Keratinocyte (primary cell): ENCODE measurements around the gene PYGO1. TPM values are rescaled to one million over a fixed set of nuclear protein-coding genes. Genes with fewer than 3 reads are reported as not detected.

ENCODE experiments used
- DNase-seq: peaks from one replicate; pipeline ENCODE4 v3.0.0-alpha.2; 2011; ENCODE audit warnings: low read depth, missing footprints, low spot score
- FAIRE-seq: peaks from 2 replicates; lab custom pipeline; 2011; peaks lifted over from hg19 to GRCh38; lab: Jason Lieb, UNC
- H2AFZ ChIP-seq: 2 replicates; pipeline ENCODE4 v1.6.0; 2012; ENCODE audit warnings: low read length, control low read depth, inconsistent platforms; ENCODE audit not compliant: control insufficient read depth
- H3K27ac ChIP-seq: 2 replicates; pipeline ENCODE4 v1.5.1; 2011; ENCODE audit warnings: low read length; ENCODE audit not compliant: control insufficient read depth, insufficient read depth
- H3K27me3 ChIP-seq: 3 replicates; pipeline ENCODE4 v1.6.0; 2011; ENCODE audit warnings: low read length; ENCODE audit not compliant: control insufficient read depth, insufficient read depth; ENCODE audit errors: extremely low read depth
- H3K36me3 ChIP-seq, 2 experiments: 2 replicates in 1 of 2; 3 replicates in 1 of 2; pipeline ENCODE4 v1.5.1; 2011; ENCODE audit warnings: low read length in 2 of 2, mild to moderate bottlenecking in 1 of 2; ENCODE audit not compliant: control insufficient read depth in 2 of 2, insufficient read depth in 2 of 2; ENCODE audit errors: extremely low read depth in 1 of 2
- H3K4me1 ChIP-seq: 3 replicates; pipeline ENCODE4 v1.5.1; 2011; ENCODE audit warnings: low read length; ENCODE audit not compliant: control insufficient read depth, insufficient read depth; ENCODE audit errors: extremely low read depth
- H3K4me2 ChIP-seq: 3 replicates; pipeline ENCODE4 v1.6.0; 2011; ENCODE audit warnings: low read depth, low read length; ENCODE audit not compliant: control insufficient read depth, insufficient read depth; ENCODE audit errors: extremely low read depth
- H3K4me3 ChIP-seq, 3 experiments: fragments of 200-600 bp in 1 of 3; sonication (generic) in 1 of 3; 2 replicates in 2 of 3; 3 replicates in 1 of 3; pipeline ENCODE4 v1.5.1; 2011 to 2016; ENCODE audit warnings: low read length in 3 of 3, mild to moderate bottlenecking in 3 of 3, control low read depth in 2 of 3, inconsistent platforms in 1 of 3, low read depth in 1 of 3, mixed read lengths in 1 of 3, mixed run types in 1 of 3, moderate library complexity in 1 of 3; ENCODE audit not compliant: control insufficient read depth in 2 of 3, insufficient read depth in 2 of 3; ENCODE audit errors: extremely low read depth in 1 of 3
- H3K79me2 ChIP-seq: 2 replicates; pipeline ENCODE4 v1.6.0; 2012; ENCODE audit warnings: low read length; ENCODE audit not compliant: control insufficient read depth, insufficient read depth
- H3K9ac ChIP-seq: 3 replicates; pipeline ENCODE4 v1.6.0; 2011; ENCODE audit warnings: low read length; ENCODE audit not compliant: control insufficient read depth, insufficient read depth; ENCODE audit errors: extremely low read depth
- H3K9me1 ChIP-seq: 3 replicates; pipeline ENCODE4 v1.6.0; 2011; ENCODE audit warnings: low read length; ENCODE audit not compliant: control insufficient read depth, insufficient read depth; ENCODE audit errors: extremely low read depth
- H3K9me3 ChIP-seq: 2 replicates; pipeline ENCODE4 v1.5.1; 2012; ENCODE audit warnings: low read depth, low read length; ENCODE audit not compliant: control insufficient read depth
- H4K20me1 ChIP-seq: 3 replicates; pipeline ENCODE4 v1.6.0; 2011; ENCODE audit warnings: low read length; ENCODE audit not compliant: control insufficient read depth, insufficient read depth; ENCODE audit errors: extremely low read depth
- EZH2 ChIP-seq: IDR thresholded peaks from one replicate; pipeline ENCODE4 v1.6.1; 2012; ENCODE audit warnings: inconsistent platforms, mild to moderate bottlenecking, low read length, moderate library complexity
- dilution Hi-C: fragments of 300-500 bp; cut with MboI; formaldehyde crosslinking; loops from one replicate; pipeline ENCODE4 v1.7.0; 2020; ENCODE audit warnings: low sequenced_read_pairs; ENCODE audit not compliant: extremely low pct_ligation_motif_present
- polyA plus RNA-seq, 5 experiments: library from polyadenylated mRNA; depleted of rRNA in 3 of 5; stranded (reverse) in 3 of 5; stranded (forward) in 1 of 5; unstranded in 1 of 5; fragments of >200 nt; gene quantifications; 1 replicate in 1 of 5; 2 replicates in 3 of 5; 3 replicates in 1 of 5; pipeline versions ENCODE4 v1.2.1 to v1.2.3, GENCODE V29; 2011 to 2012; ENCODE audit warnings: missing spikeins in 2 of 5, low read depth in 1 of 5, low replicate concordance in 1 of 5
- TF ChIP-seq, protein P1 (sequence below), 3 experiments: IDR thresholded peaks in 1 of 3; conservative IDR thresholded peaks in 1 of 3; optimal IDR thresholded peaks in 1 of 3; 2 replicates in 2 of 3; 3 replicates in 1 of 3; pipeline versions ENCODE3 to v1.5.1; 2011; ENCODE audit warnings: low read length in 3 of 3, mild to moderate bottlenecking in 3 of 3, moderate library complexity in 2 of 3, control low read depth in 1 of 3, inconsistent platforms in 1 of 3; ENCODE audit not compliant: insufficient read depth in 2 of 3; ENCODE audit errors: extremely low read depth in 1 of 3

PYGO1 gene
- polyA plus RNA-seq, 1 donor (not counting 4 experiments of a cell fraction or from before 2014, with no cell fraction given): 2.2 TPM

DNA sequence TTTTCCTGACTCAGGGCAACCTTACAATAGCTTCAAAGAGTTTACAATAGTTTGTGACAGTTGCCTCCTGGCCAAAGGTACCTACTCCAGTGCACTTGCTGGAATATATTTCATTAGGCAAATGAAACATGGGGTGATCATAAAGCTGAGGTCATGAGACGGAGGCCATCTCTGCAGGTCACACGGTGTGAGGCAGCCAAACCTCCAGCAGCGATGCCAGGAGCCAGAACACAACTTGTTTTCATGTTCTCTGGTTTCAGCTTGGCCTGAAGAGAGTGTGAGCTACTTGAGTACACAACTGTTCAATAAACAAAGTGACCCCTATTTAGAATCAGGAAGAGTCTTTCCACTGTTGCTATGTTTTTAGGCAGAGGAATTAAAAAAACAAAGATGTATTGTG, 42.7 kb upstream of the PYGO1 start:
- DNase-seq (no peak), FAIRE-seq (no peak)
- TF ChIP-seq, protein P1, sequence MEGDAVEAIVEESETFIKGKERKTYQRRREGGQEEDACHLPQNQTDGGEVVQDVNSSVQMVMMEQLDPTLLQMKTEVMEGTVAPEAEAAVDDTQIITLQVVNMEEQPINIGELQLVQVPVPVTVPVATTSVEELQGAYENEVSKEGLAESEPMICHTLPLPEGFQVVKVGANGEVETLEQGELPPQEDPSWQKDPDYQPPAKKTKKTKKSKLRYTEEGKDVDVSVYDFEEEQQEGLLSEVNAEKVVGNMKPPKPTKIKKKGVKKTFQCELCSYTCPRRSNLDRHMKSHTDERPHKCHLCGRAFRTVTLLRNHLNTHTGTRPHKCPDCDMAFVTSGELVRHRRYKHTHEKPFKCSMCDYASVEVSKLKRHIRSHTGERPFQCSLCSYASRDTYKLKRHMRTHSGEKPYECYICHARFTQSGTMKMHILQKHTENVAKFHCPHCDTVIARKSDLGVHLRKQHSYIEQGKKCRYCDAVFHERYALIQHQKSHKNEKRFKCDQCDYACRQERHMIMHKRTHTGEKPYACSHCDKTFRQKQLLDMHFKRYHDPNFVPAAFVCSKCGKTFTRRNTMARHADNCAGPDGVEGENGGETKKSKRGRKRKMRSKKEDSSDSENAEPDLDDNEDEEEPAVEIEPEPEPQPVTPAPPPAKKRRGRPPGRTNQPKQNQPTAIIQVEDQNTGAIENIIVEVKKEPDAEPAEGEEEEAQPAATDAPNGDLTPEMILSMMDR (optimal IDR thresholded peaks at IDR 0.05 in 1 of 3, IDR thresholded peaks at IDR 0.05 in 1 of 3, conservative IDR thresholded peaks at IDR 0.05 in 1 of 3; ENCODE audit: extremely low read depth in 1 of 3, insufficient read depth in 2 of 3, low read length in 3 of 3): no peak
- no peak for TF ChIP-seq EZH2
- Histone ChIP-seq H3K36me3 (no peaks in the 10 kb centered on the region), H3K4me3 (no peak overlapping the region), H3K27ac (no peak overlapping the region), H3K9me1 (no peaks in the 10 kb centered on the region), H2AFZ (no peak overlapping the region), H3K4me2 (no peak overlapping the region), H3K27me3 (no peaks in the 10 kb centered on the region), H3K9ac (no peak overlapping the region), H3K79me2 (no peaks in the 10 kb centered on the region), H3K9me3 (no peaks in the 10 kb centered on the region), H4K20me1 (no peaks in the 10 kb centered on the region), H3K4me1 (peaks cover 6% of the 10 kb centered on the region)
- dilution Hi-C loops: no loop called here

DNA sequence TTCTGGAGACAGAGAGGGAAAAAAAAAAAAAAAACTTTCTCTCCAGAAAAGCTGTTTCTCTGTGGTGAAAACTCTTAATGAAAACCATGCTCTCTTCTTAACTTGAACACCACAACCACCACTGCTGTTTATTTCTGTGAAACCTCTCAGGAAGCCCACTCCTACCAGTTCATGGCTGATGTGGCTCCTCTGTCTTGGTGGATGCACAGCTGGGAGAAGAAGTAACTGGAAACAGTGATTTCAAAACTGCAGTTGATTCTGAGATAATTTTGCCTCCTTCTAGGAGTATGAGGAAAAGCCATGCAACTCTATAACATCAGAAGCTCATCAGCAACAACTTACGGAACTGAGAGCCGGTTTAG, 40.2 kb upstream of the PYGO1 start:
- H3K4me3 ChIP-seq: no peak overlapping the region

More for the DNA sequence above, 40.2 kb upstream of the PYGO1 start:
- no peaks in the 10 kb centered on the region for H4K20me1 ChIP-seq
- H3K36me3 ChIP-seq: no peaks in the 10 kb centered on the region
- no peaks in the 10 kb centered on the region for H3K9me3 ChIP-seq
- H3K4me1 ChIP-seq: peaks cover 6% of the 10 kb centered on the region
- dilution Hi-C loops: no loop called here
- no peaks in the 10 kb centered on the region for H3K79me2 ChIP-seq
- H3K27ac ChIP-seq: peak overlapping the region; percentile 69
- no peaks in the 10 kb centered on the region for H3K9me1 ChIP-seq
- H3K9ac ChIP-seq: peak overlapping the region; percentile 22
- FAIRE-seq (no peak), DNase-seq (no peak)
- no peak overlapping the region for H3K4me2 ChIP-seq
- no peak for TF ChIP-seq EZH2
- TF ChIP-seq, protein P1 (optimal IDR thresholded peaks at IDR 0.05 in 1 of 3, IDR thresholded peaks at IDR 0.05 in 1 of 3, conservative IDR thresholded peaks at IDR 0.05 in 1 of 3; ENCODE audit: extremely low read depth in 1 of 3, insufficient read depth in 2 of 3, low read length in 3 of 3): no peak
- H3K27me3 ChIP-seq: no peaks in the 10 kb centered on the region
- no peak overlapping the region for H2AFZ ChIP-seq
